Thyroid gland (tissue), 4 donors: ENCODE data around the gene LCN6. TPM values are rescaled to one million over a fixed set of nuclear protein-coding genes. Genes with fewer than 3 reads are reported as not detected.
"Not testable (repeated sequence)": the region's sequence is repeated elsewhere in the genome, so short reads cannot be mapped to it uniquely, and the experiment has no call there.

Source experiments
- DNase-seq, 2 donors: peaks; one replicate each; pipeline ENCODE4 v3.0.0-alpha.2; 2019
- H3K27ac ChIP-seq, 3 donors: fragments of 200-600 bp; sonication (generic); 1 replicate in 2 of 3; 2 replicates in 1 of 3; pipeline ENCODE4 v1.5.1; 2016 to 2019; ENCODE audit warnings: mild to moderate bottlenecking in 1 of 3, moderate library complexity in 1 of 3
- H3K27me3 ChIP-seq: fragments of 200-600 bp; sonication (generic); one replicate; pipeline ENCODE4 v1.5.1; 2019
- H3K36me3 ChIP-seq, 2 donors: fragments of 200-600 bp; sonication (generic); one replicate each; pipeline ENCODE4 v1.5.1; 2016 to 2019
- H3K4me1 ChIP-seq, 2 donors: fragments of 200-600 bp; sonication (generic); one replicate each; pipeline ENCODE4 v1.5.1; 2017 to 2019
- H3K4me3 ChIP-seq, 3 donors: fragments of 200-600 bp; sonication (generic); replicated peaks in 1 of 3; 1 replicate in 2 of 3; 2 replicates in 1 of 3; pipeline ENCODE4 v1.5.1; 2016; ENCODE audit warnings: mild to moderate bottlenecking in 1 of 3
- H3K9me3 ChIP-seq: fragments of 200-600 bp; sonication (generic); one replicate; pipeline ENCODE4 v1.5.1; 2017
- CTCF ChIP-seq, 6 experiments: fragments of 200-600 bp in 3 of 6; fragments of 450-650 bp in 3 of 6; sonication (generic) in 3 of 6; IDR thresholded peaks; one replicate each; pipeline ENCODE4 v1.5.1; 2016 to 2019; ENCODE audit warnings: antibody characterized with exemption in 6 of 6, mild to moderate bottlenecking in 2 of 6, inconsistent platforms in 1 of 6, moderate library complexity in 1 of 6
- POLR2A ChIP-seq, 2 donors: fragments of 450-650 bp; IDR thresholded peaks; one replicate each; pipeline ENCODE4 v1.6.1; 2017; ENCODE audit warnings: antibody characterized with exemption in 2 of 2, mild to moderate bottlenecking in 2 of 2, moderate library complexity in 1 of 2
- WGBS, 2 donors: methylation state at CpG; one replicate each; pipeline ENCODE4 v1.1.5; 2017; 5-methylcytosine and 5-hydroxymethylcytosine counted together
- intact Hi-C: fragments of 100-400 bp; cut with DNase I; formaldehyde crosslinking; loops from one replicate; pipeline ENCODE4 v1.15.1; 2023
- total RNA-seq, 4 donors: library from RNA; depleted of rRNA; stranded (reverse); fragments of >200 nt; gene quantifications; one replicate each; pipeline ENCODE4 v1.2.3, GENCODE V29; 2016

The LCN6 gene
- total RNA-seq, 4 donors from 2014 or later = 1.4 to 10.0 (median 4.5) TPM

- Histone ChIP-seq H3K4me3 (no peak overlapping the region), H3K4me1 (peaks cover 0 to 20% of the 10 kb centered on the region in 2 donors), H3K36me3 (no peaks in the 10 kb centered on the region), H3K27me3 (no peaks in the 10 kb centered on the region), H3K27ac (no peak overlapping the region), H3K9me3 (no peaks in the 10 kb centered on the region)
- DNase-seq = no peak
- TF ChIP-seq POLR2A (IDR thresholded peaks at IDR 0.05) (no peak), CTCF (IDR thresholded peaks at IDR 0.05) (no peak)
- intact Hi-C loops = loop anchor here (5.0 kb wide), 2 partner anchors 246 to 281 kb away; partner anchors contain the start of gene FUT7
- WGBS, 2 donors = 75 to 78% methylated on average over 10 of the region's 10 CpGs
Observed at GRCh38 chr9:136786451-136786850, 38.1 kb upstream of the LCN6 start.

GRCh38 chr9:136785565-136786355 is 37.4 kb upstream of the LCN6 start:
- H3K27ac ChIP-seq, H3K27me3 ChIP-seq, H3K9me3 ChIP-seq, H3K4me3 ChIP-seq, H3K36me3 ChIP-seq: not testable (repeated sequence)
- DNase-seq = peak; percentile 56 to 78
- 88 to 89% methylated on average over 21 to 23 of the region's 23 CpGs for WGBS, 2 donors
- peaks cover 0 to 20% of the 10 kb centered on the region in 2 donors for H3K4me1 ChIP-seq
- intact Hi-C loops = loop anchor here (5.0 kb wide), 2 partner anchors 247 to 282 kb away; partner anchors contain the start of gene FUT7

GRCh38 chr9:136784997-136785361 is 36.7 kb upstream of the LCN6 start:
- H3K36me3 ChIP-seq = no peaks in the 10 kb centered on the region
- DNase-seq = no peak
- no peak overlapping the region for H3K27ac ChIP-seq
- 79 to 83% methylated on average over 6 of the region's 6 CpGs for WGBS, 2 donors
- H3K27me3 ChIP-seq = no peaks in the 10 kb centered on the region
- TF ChIP-seq CTCF (IDR thresholded peaks at IDR 0.05) = no peak
- TF ChIP-seq POLR2A (IDR thresholded peaks at IDR 0.05) = no peak
- intact Hi-C loops = loop anchor here (5.0 kb wide), 2 partner anchors 247 to 282 kb away; partner anchors contain the start of gene FUT7
- no peaks in the 10 kb centered on the region for H3K9me3 ChIP-seq
- no peak overlapping the region for H3K4me3 ChIP-seq
- H3K4me1 ChIP-seq = peaks cover 0 to 14% of the 10 kb centered on the region in 2 donors

GRCh38 chr9:136784249-136784996 is 36.1 kb upstream of the LCN6 start:
- Histone ChIP-seq H3K4me3 (no peak overlapping the region), H3K27me3 (no peaks in the 10 kb centered on the region), H3K36me3 (no peaks in the 10 kb centered on the region), H3K4me1 (peaks cover 0 to 12% of the 10 kb centered on the region in 2 donors), H3K27ac (no peak overlapping the region), H3K9me3 (no peaks in the 10 kb centered on the region)
- peak in 4 of 6 experiments; percentile 11 to 56 (median 44) for TF ChIP-seq CTCF (IDR thresholded peaks at IDR 0.05)
- no peak for TF ChIP-seq POLR2A (IDR thresholded peaks at IDR 0.05)
- WGBS, 2 donors = 49 to 50% methylated on average over 9 of the region's 9 CpGs
- DNase-seq = no peak
- intact Hi-C loops = no loop called here

- Histone ChIP-seq H3K4me1 (peaks cover 0 to 8% of the 10 kb centered on the region in 2 donors), H3K27ac (no peak overlapping the region), H3K27me3 (no peaks in the 10 kb centered on the region), H3K36me3 (no peaks in the 10 kb centered on the region), H3K9me3 (no peaks in the 10 kb centered on the region), H3K4me3 (no peak overlapping the region)
- 96 to 100% methylated on average over 3 of the region's 3 CpGs for WGBS, 2 donors
- TF ChIP-seq CTCF (IDR thresholded peaks at IDR 0.05) (no peak), POLR2A (IDR thresholded peaks at IDR 0.05) (no peak)
- DNase-seq = no peak
- intact Hi-C loops = no loop called here
Observed at GRCh38 chr9:136782452-136782851, 34.1 kb upstream of the LCN6 start.
